Kidney (tissue), 14 donors: Measurements from ENCODE around the gene AMH. TPM values are rescaled to one million over a fixed set of nuclear protein-coding genes. Genes with fewer than 3 reads are reported as not detected.

Experiments used
- DNase-seq, 5 donors: peaks; one replicate each; pipeline ENCODE4 v3.0.0-alpha.2; 2013 to 2020
- FAIRE-seq: peaks from 2 replicates; lab custom pipeline; 2012; peaks lifted over from hg19 to GRCh38; lab: Jason Lieb, UNC
- H3K27ac ChIP-seq, 2 donors: one replicate each; pipeline ENCODE4 v1.7.0; 2013; ENCODE audit warnings: low read depth in 2 of 2, low read length in 2 of 2, inconsistent platforms in 1 of 2
- H3K27me3 ChIP-seq: one replicate; pipeline ENCODE4 v1.7.1; 2013; ENCODE audit warnings: low read length, inconsistent platforms; ENCODE audit not compliant: control insufficient read depth, insufficient read depth
- H3K36me3 ChIP-seq, 3 donors: one replicate each; pipeline versions ENCODE4 v1.7.0 to v1.7.1; 2013; ENCODE audit warnings: low read length in 3 of 3, control low read depth in 1 of 3, inconsistent platforms in 1 of 3; ENCODE audit not compliant: insufficient read depth in 3 of 3, control insufficient read depth in 2 of 3
- H3K4me1 ChIP-seq, 3 donors: one replicate each; pipeline versions ENCODE4 v1.7.0 to v1.7.1; 2013; ENCODE audit warnings: low read length in 3 of 3, inconsistent platforms in 1 of 3, low read depth in 1 of 3; ENCODE audit not compliant: control insufficient read depth in 2 of 3, insufficient read depth in 2 of 3
- H3K4me3 ChIP-seq, 3 donors: one replicate each; pipeline versions ENCODE4 v1.7.0 to v1.8.1; 2013; ENCODE audit warnings: low read length in 3 of 3, control low read depth in 1 of 3, inconsistent platforms in 1 of 3
- H3K9ac ChIP-seq, 3 donors: one replicate each; pipeline versions ENCODE4 v1.7.0 to v1.7.1; 2013; ENCODE audit warnings: low read length in 3 of 3, control low read depth in 1 of 3, inconsistent platforms in 1 of 3
- H3K9me3 ChIP-seq, 3 donors: one replicate each; pipeline versions ENCODE4 v1.7.0 to v1.7.1; 2013; ENCODE audit warnings: low read length in 3 of 3, control low read depth in 1 of 3, inconsistent platforms in 1 of 3; ENCODE audit not compliant: control insufficient read depth in 2 of 3, insufficient read depth in 1 of 3
- intact Hi-C: fragments of 100-400 bp; cut with DNase I; formaldehyde crosslinking; loops from one replicate; pipeline ENCODE4 v1.11.1; 2022
- polyA plus RNA-seq: library from polyadenylated mRNA; stranded (reverse); fragments of 350-450 nt; fragmentation: Illumina TruSeq; extraction: RNeasy Lipid Tissue Mini Kit (QIAGEN cat#74804); gene quantifications from one replicate; pipeline ENCODE4 v1.2.3, GENCODE V29; 2014; ENCODE audit warnings: low read depth, low replicate concordance; ENCODE audit not compliant: insufficient read depth
- total RNA-seq: library from RNA; stranded (reverse); fragmentation: NEBNext Ultra II Directional; extraction: Animal tissue kit (Norgen Biotek cat#: 25700); gene quantifications from one replicate; pipeline ENCODE4 v1.2.1, GENCODE V29; 2021
- TF ChIP-seq, protein P1 (sequence below): IDR thresholded peaks from 3 replicates; pipeline ENCODE4 v1.5.1; 2012; ENCODE audit warnings: mild to moderate bottlenecking, moderate library complexity, borderline replicate concordance; ENCODE audit not compliant: insufficient read depth; ENCODE audit errors: extremely low read depth
- donor health status: control.
- donor health status: control.
- donor health status: control.
- donor health status: control.
- donor health status: control.
- donor health status: DM: yes; HTN: yes; CAD: no.
- donor health status: Normal renal cell carcinoma (clear cell type).

Gene AMH
- total and polyA plus RNA-seq, 2 donors from 2014 or later, result 0.60 to 1.0 TPM

DNA sequence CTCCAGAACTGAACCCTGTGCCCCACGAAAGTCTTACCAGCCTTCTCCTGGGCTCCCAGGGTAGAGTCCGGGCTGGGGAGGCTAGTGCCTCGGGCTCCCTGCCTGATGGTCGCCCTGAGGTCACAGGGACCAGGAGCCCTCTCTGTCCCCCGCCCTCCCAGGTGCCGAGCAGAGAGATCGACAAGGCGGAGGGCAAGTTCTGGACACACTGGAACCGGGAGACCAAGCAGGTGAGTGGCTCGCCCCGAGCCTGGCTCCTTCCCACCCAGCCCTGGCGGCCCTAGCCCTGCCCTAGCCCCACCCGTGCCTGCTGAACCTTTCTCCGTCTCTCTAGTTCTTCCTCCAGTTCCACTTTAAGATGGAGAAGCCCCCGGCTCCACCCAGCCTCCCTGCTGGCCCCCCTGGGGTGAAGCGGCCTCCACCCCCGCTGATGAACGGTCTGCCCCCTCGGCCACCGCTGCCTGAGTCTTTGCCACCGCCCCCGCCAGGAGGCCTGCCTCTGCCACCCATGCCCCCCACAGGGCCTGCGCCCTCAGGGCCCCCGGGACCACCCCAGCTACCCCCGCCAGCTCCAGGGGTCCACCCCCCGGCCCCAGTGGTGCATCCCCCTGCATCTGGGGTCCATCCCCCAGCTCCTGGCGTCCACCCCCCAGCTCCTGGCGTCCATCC is 1.6 kb upstream of the AMH start:
- no peak overlapping the region for H3K27ac ChIP-seq
- H3K9ac ChIP-seq, result no peak overlapping the region
- H3K4me3 ChIP-seq, result no peak overlapping the region
- peaks cover 0 to 40% (median 10%) of the 10 kb centered on the region in 3 donors for H3K36me3 ChIP-seq
- TF ChIP-seq, protein P1, sequence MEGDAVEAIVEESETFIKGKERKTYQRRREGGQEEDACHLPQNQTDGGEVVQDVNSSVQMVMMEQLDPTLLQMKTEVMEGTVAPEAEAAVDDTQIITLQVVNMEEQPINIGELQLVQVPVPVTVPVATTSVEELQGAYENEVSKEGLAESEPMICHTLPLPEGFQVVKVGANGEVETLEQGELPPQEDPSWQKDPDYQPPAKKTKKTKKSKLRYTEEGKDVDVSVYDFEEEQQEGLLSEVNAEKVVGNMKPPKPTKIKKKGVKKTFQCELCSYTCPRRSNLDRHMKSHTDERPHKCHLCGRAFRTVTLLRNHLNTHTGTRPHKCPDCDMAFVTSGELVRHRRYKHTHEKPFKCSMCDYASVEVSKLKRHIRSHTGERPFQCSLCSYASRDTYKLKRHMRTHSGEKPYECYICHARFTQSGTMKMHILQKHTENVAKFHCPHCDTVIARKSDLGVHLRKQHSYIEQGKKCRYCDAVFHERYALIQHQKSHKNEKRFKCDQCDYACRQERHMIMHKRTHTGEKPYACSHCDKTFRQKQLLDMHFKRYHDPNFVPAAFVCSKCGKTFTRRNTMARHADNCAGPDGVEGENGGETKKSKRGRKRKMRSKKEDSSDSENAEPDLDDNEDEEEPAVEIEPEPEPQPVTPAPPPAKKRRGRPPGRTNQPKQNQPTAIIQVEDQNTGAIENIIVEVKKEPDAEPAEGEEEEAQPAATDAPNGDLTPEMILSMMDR, result no peak
- H3K4me1 ChIP-seq, result peaks cover 0 to 9% (median 0%) of the 10 kb centered on the region in 3 donors
- H3K9me3 ChIP-seq, result no peaks in the 10 kb centered on the region
- intact Hi-C loops, result no loop called here
- DNase-seq, result peak in 1 of 5 donors; percentile 76
- no peak for FAIRE-seq
- no peaks in the 10 kb centered on the region for H3K27me3 ChIP-seq

DNA sequence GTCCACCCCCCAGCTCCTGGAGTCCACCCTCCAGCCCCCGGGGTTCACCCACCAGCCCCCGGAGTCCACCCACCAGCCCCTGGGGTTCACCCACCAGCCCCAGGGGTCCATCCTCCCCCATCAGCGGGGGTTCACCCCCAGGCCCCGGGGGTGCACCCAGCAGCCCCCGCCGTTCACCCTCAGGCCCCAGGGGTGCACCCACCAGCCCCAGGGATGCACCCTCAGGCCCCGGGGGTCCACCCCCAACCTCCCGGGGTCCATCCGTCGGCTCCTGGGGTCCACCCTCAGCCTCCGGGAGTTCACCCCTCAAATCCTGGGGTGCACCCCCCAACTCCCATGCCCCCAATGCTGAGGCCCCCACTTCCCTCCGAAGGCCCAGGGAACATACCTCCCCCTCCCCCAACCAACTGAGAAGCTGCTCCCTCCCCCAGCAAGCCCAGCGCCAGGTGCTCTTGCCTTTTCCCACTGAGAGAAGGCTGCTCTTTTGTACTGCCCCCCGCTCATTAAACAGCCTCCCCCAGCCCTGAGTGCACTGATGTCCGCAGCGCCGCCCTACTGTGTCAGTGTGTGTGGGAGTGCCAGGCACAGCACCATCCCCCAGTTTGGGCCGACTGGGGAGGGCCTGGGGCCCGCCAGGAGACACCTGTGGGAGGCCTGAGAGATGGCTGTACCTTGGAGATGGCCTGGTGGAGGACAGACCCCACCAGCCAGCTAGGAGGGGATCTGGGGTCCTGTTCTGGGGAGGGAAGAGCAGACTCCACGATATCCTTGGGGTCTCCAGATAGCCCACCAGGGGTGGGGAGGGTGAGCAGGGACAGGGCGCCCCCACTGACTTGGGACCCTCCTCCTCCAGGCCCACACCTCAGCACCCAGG is 750 bp upstream of the AMH start:
- intact Hi-C loops, result no loop called here
- Histone ChIP-seq H3K36me3 (peaks cover 0 to 38% (median 10%) of the 10 kb centered on the region in 3 donors), H3K4me1 (peaks cover 0 to 10% (median 0%) of the 10 kb centered on the region in 3 donors), H3K9me3 (no peaks in the 10 kb centered on the region), H3K4me3 (no peak overlapping the region), H3K27ac (no peak overlapping the region), H3K9ac (no peak overlapping the region), H3K27me3 (no peaks in the 10 kb centered on the region)
- FAIRE-seq (no peak), DNase-seq (peak in 1 of 5 donors; percentile 63)
- TF ChIP-seq, protein P1, result no peak

DNA sequence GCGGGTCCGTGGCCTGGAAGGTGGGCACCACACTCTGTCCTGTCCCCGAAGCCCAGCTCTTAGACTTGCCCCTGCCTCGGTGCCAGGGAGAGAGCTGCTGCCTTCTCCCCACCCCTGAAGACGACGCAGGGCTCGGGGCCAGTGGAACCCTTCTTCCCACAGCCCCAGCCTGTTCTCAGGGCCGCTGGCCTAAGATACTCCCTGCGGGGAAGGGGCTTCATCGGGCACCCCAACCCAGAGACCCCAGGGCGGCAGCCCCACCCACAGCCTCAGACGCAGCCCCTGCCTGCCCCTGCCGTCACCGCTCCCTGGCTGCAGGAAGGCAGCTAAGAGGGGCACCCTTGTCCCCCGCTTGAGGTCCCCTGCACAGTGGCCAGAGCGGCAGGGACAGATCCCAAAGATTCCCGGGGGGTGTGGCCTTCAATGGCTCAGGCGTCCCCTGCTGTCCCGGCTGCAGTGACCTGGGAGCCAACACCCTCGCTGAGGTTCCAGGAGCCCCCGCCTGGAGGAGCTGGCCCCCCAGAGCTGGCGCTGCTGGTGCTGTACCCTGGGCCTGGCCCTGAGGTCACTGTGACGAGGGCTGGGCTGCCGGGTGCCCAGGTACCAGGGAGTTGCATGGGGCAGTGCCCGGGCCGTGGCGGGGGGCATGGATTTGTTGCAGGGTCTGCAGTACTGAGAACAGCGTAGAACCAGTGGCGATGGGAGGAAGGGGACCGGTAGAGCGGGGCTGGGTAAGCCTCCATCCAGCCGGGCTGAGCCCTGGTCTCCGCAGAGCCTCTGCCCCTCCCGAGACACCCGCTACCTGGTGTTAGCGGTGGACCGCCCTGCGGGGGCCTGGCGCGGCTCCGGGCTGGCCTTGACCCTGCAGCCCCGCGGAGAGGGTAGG is 1.0 kb downstream of the AMH start:
- no peak for FAIRE-seq
- intact Hi-C loops, result no loop called here
- TF ChIP-seq, protein P1, result no peak
- Histone ChIP-seq H3K4me3 (no peak overlapping the region), H3K36me3 (peaks cover 0 to 21% (median 4%) of the 10 kb centered on the region in 3 donors), H3K9me3 (no peaks in the 10 kb centered on the region), H3K27ac (no peak overlapping the region), H3K27me3 (peaks cover 2% of the 10 kb centered on the region), H3K9ac (no peak overlapping the region), H3K4me1 (peaks cover 0 to 6% (median 0%) of the 10 kb centered on the region in 3 donors)
- peak in 1 of 5 donors; percentile 76 for DNase-seq
